Astrocyte (in vitro differentiated cells and primary cell): ENCODE data around the gene MPP1. TPM values are rescaled to one million over a fixed set of nuclear protein-coding genes. Genes with fewer than 3 reads are reported as not detected.

Experiments
- DNase-seq: peaks from one replicate; pipeline ENCODE4 v3.0.0-alpha.2; 2010; ENCODE audit warnings: low read depth
- FAIRE-seq: peaks from 2 replicates; lab custom pipeline; 2011; peaks lifted over from hg19 to GRCh38; lab: Jason Lieb, UNC
- H2AFZ ChIP-seq: 2 replicates; pipeline ENCODE4 v1.6.0; 2012; ENCODE audit warnings: low read depth, low read length, inconsistent platforms
- H3K27ac ChIP-seq: 2 replicates; pipeline ENCODE4 v1.5.1; 2011; ENCODE audit warnings: low read depth, low read length, inconsistent platforms
- H3K27me3 ChIP-seq: 2 replicates; pipeline ENCODE4 v1.6.0; 2011; ENCODE audit warnings: low read length, inconsistent platforms; ENCODE audit not compliant: insufficient read depth
- H3K36me3 ChIP-seq: 2 replicates; pipeline ENCODE4 v1.5.1; 2011; ENCODE audit warnings: low read length, inconsistent platforms; ENCODE audit not compliant: insufficient read depth
- H3K4me1 ChIP-seq: 2 replicates; pipeline ENCODE4 v1.5.1; 2011; ENCODE audit warnings: low read length, inconsistent platforms; ENCODE audit not compliant: insufficient read depth
- H3K4me2 ChIP-seq: 2 replicates; pipeline ENCODE4 v1.6.0; 2012; ENCODE audit warnings: low read length, inconsistent platforms
- H3K4me3 ChIP-seq: 2 replicates; pipeline ENCODE4 v1.5.1; 2011; ENCODE audit warnings: low read depth, mild to moderate bottlenecking, low read length, inconsistent platforms; ENCODE audit not compliant: insufficient read depth
- H3K79me2 ChIP-seq: 2 replicates; pipeline ENCODE4 v1.6.0; 2012; ENCODE audit warnings: mild to moderate bottlenecking, low read length, inconsistent platforms; ENCODE audit not compliant: insufficient read depth
- H3K9ac ChIP-seq: 2 replicates; pipeline ENCODE4 v1.6.0; 2012; ENCODE audit warnings: mild to moderate bottlenecking, low read length, inconsistent platforms
- H3K9me3 ChIP-seq: 2 replicates; pipeline ENCODE4 v1.5.1; 2012; ENCODE audit warnings: low read depth, mild to moderate bottlenecking, low read length, inconsistent platforms; ENCODE audit not compliant: insufficient read depth
- H4K20me1 ChIP-seq: 2 replicates; pipeline ENCODE4 v1.6.0; 2012; ENCODE audit warnings: low read length, inconsistent platforms; ENCODE audit not compliant: insufficient read depth
- H3K27ac Mint-ChIP-seq: one replicate; pipeline ENCODE4 v1.8.0; 2021; ENCODE audit warnings: mild to moderate bottlenecking, mixed read lengths; ENCODE audit not compliant: unreplicated experiment
- H3K27me3 Mint-ChIP-seq: one replicate; pipeline ENCODE4 v1.8.0; 2021; ENCODE audit warnings: low read depth, mixed read lengths; ENCODE audit not compliant: unreplicated experiment
- H3K36me3 Mint-ChIP-seq: one replicate; pipeline ENCODE4 v1.8.0; 2021; ENCODE audit warnings: low read depth, mixed read lengths; ENCODE audit not compliant: unreplicated experiment
- H3K4me1 Mint-ChIP-seq: one replicate; pipeline ENCODE4 v1.8.0; 2021; ENCODE audit warnings: low read depth, mixed read lengths; ENCODE audit not compliant: unreplicated experiment
- H3K4me3 Mint-ChIP-seq: one replicate; pipeline ENCODE4 v1.8.0; 2021; ENCODE audit warnings: mild to moderate bottlenecking, moderate library complexity, mixed read lengths; ENCODE audit not compliant: unreplicated experiment
- H3K9me3 Mint-ChIP-seq: one replicate; pipeline ENCODE4 v1.8.0; 2021; ENCODE audit warnings: mild to moderate bottlenecking, mixed read lengths; ENCODE audit not compliant: unreplicated experiment
- EZH2 ChIP-seq: IDR thresholded peaks from 2 replicates; pipeline ENCODE4 v1.6.1; 2012; ENCODE audit warnings: mild to moderate bottlenecking, low read length, inconsistent platforms; ENCODE audit not compliant: insufficient read depth
- total RNA-seq: library from RNA; stranded (reverse); gene quantifications from 2 replicates; pipeline ENCODE4 v1.2.1, GENCODE V29; 2021
- TF ChIP-seq, protein P1 (sequence below): IDR thresholded peaks from 2 replicates; pipeline ENCODE4 v1.5.1; 2011; ENCODE audit warnings: low read depth, mild to moderate bottlenecking, inconsistent platforms, low read length, moderate library complexity; ENCODE audit not compliant: insufficient read depth

The MPP1 gene
- total RNA-seq, 1 donor from 2014 or later: 9.0 TPM

DNA sequence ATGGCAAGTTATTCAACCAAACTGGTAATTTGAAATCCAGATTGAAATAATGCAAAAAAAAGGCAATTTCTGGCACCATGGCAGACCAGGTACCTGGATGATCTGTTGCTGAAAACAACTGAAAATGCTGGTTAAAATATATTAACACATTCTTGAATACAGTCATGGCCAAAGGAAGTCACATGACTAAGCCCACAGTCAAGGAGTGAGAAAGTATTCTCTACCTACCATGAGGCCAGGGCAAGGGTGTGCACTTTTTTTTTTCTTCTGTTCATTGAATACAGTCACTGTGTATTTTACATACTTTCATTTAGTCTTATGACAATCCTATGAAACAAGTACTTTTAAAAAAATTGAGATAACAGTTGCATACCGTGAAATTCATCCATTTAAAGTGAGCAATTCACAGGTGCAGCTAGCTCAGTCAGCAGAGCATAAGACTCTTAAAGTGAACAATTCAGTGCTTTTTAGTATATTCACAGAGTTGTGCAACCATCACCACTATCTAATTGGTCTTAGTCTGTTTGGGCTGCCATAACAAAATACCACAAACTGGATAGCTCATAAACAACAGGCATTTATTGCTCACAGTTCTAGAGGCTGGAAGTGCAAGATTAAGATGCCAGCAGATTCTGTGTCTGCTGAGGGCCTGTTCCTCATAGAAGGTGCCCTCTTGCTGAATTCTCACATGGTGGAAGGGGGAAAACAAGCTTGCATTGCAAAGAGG is 4.8 kb upstream of the MPP1 start:
- Mint-ChIP-seq H3K27ac (no peak overlapping the region), H3K4me3 (no peak overlapping the region), H3K4me1 (no peaks in the 10 kb centered on the region), H3K9me3 (peaks cover 6% of the 10 kb centered on the region), H3K27me3 (no peaks in the 10 kb centered on the region), H3K36me3 (no peaks in the 10 kb centered on the region)
- Histone ChIP-seq H3K9ac (no peak overlapping the region), H3K4me3 (no peak overlapping the region), H3K27me3 (no peaks in the 10 kb centered on the region), H3K27ac (no peak overlapping the region), H4K20me1 (no peaks in the 10 kb centered on the region), H3K9me3 (no peaks in the 10 kb centered on the region), H3K36me3 (no peaks in the 10 kb centered on the region), H3K79me2 (no peaks in the 10 kb centered on the region), H2AFZ (no peak overlapping the region), H3K4me1 (peaks cover 5% of the 10 kb centered on the region), H3K4me2 (no peak overlapping the region)
- TF ChIP-seq EZH2: no peak
- TF ChIP-seq, protein P1, sequence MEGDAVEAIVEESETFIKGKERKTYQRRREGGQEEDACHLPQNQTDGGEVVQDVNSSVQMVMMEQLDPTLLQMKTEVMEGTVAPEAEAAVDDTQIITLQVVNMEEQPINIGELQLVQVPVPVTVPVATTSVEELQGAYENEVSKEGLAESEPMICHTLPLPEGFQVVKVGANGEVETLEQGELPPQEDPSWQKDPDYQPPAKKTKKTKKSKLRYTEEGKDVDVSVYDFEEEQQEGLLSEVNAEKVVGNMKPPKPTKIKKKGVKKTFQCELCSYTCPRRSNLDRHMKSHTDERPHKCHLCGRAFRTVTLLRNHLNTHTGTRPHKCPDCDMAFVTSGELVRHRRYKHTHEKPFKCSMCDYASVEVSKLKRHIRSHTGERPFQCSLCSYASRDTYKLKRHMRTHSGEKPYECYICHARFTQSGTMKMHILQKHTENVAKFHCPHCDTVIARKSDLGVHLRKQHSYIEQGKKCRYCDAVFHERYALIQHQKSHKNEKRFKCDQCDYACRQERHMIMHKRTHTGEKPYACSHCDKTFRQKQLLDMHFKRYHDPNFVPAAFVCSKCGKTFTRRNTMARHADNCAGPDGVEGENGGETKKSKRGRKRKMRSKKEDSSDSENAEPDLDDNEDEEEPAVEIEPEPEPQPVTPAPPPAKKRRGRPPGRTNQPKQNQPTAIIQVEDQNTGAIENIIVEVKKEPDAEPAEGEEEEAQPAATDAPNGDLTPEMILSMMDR: no peak
- DNase-seq (no peak), FAIRE-seq (no peak)

DNA sequence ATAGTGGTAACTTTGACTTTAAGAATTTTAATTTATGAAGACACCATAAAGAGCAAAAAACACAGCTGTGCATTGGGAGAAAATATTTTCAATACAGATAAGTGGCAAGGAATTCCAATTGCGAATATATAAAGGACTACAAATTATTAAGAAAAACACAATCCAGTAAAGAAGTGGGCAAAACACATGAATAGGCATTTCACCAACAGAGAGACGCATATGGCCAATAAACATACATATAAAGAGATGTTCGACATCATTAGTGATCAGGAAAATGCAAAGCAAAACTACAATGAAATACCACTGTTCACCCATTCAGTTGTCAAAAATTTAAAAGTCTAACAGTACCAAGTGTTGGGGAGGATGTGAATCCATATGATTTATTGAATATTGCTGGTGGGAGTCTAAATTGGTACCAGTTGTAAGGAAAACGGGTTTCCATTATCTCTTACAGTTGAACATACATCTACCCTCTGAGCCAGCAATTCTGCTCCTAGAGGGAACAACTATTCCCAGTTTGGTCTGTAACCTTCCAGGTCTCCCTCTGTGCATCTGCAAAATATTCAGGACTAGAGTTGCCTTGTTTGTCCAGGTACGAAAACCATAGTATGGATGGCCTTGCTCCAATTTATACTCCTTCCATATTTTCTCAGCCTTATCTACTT is 1.7 kb upstream of the MPP1 start:
- H3K9me3 ChIP-seq: no peaks in the 10 kb centered on the region
- TF ChIP-seq EZH2: no peak
- TF ChIP-seq, protein P1: no peak
- no peaks in the 10 kb centered on the region for H3K36me3 Mint-ChIP-seq
- H3K27ac Mint-ChIP-seq: no peak overlapping the region
- no peaks in the 10 kb centered on the region for H4K20me1 ChIP-seq
- DNase-seq (no peak), FAIRE-seq (no peak)
- H2AFZ ChIP-seq: no peak overlapping the region
- peaks cover 3% of the 10 kb centered on the region for H3K4me1 Mint-ChIP-seq
- H3K9me3 Mint-ChIP-seq: peaks cover 6% of the 10 kb centered on the region
- H3K9ac ChIP-seq: no peak overlapping the region
- H3K4me3 ChIP-seq: no peak overlapping the region
- no peaks in the 10 kb centered on the region for H3K27me3 Mint-ChIP-seq
- H3K27ac ChIP-seq: no peak overlapping the region
- no peak overlapping the region for H3K4me2 ChIP-seq
- no peak overlapping the region for H3K4me3 Mint-ChIP-seq
- H3K4me1 ChIP-seq: peaks cover 5% of the 10 kb centered on the region
- H3K27me3 ChIP-seq: no peaks in the 10 kb centered on the region
- no peaks in the 10 kb centered on the region for H3K79me2 ChIP-seq
- H3K36me3 ChIP-seq: no peaks in the 10 kb centered on the region

DNA sequence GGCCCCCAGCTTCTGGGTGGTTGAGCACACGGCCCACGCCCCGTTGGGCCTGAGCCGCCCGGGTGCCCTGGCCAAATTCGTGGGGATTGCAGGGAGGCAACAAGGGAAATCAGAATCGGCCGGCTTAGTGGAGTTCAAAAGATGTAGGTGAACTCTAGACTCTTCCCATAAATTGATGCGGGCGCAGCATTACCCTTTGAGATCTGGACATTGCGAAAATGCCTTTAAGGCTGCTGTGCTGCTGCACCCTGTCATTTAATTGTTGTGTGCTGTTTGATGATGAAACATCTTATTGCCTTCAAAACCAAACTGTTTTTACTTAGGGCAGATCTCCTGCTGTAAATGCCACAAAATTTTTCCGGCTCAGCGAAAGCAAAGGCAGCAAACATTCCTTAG is 409 bp upstream of the MPP1 start:
- H3K4me3 ChIP-seq: peak overlapping the region; percentile 68
- no peaks in the 10 kb centered on the region for H3K27me3 Mint-ChIP-seq
- no peak overlapping the region for H3K27ac Mint-ChIP-seq
- peak overlapping the region; percentile 75 for H2AFZ ChIP-seq
- H3K4me1 ChIP-seq: peaks cover 5% of the 10 kb centered on the region
- peak overlapping the region; percentile 88 for H3K4me2 ChIP-seq
- peak overlapping the region; percentile 82 for H3K4me3 Mint-ChIP-seq
- H3K79me2 ChIP-seq: no peaks in the 10 kb centered on the region
- DNase-seq (peak; percentile 13), FAIRE-seq (peak; percentile 85)
- H3K27me3 ChIP-seq: no peaks in the 10 kb centered on the region
- H3K27ac ChIP-seq: no peak overlapping the region
- H3K36me3 Mint-ChIP-seq: no peaks in the 10 kb centered on the region
- peak overlapping the region; percentile 76 for H3K9ac ChIP-seq
- no peaks in the 10 kb centered on the region for H3K36me3 ChIP-seq
- peaks cover 3% of the 10 kb centered on the region for H3K4me1 Mint-ChIP-seq
- H3K9me3 Mint-ChIP-seq: peaks cover 6% of the 10 kb centered on the region
- H4K20me1 ChIP-seq: no peaks in the 10 kb centered on the region
- TF ChIP-seq EZH2: no peak
- TF ChIP-seq, protein P1: no peak
- no peaks in the 10 kb centered on the region for H3K9me3 ChIP-seq
